ENCODE results near the gene CIDEA. TPM values are rescaled to one million over a fixed set of nuclear protein-coding genes. Genes with fewer than 3 reads are reported as not detected.

The CIDEA gene
- total and polyA plus RNA-seq, 2 experiments from 2014 or later, result not detected

GRCh38 chr18:12278215-12278671 is 24.1 kb downstream of the CIDEA start:
- H3K4me2 ChIP-seq (ENCODE audit: unreplicated experiment), result peak overlapping the region; percentile 96
- peaks cover 41% of the 10 kb centered on the region for H3K4me1 ChIP-seq (ENCODE audit: insufficient read depth)
- H2AFZ ChIP-seq, result peak overlapping the region; percentile 78
- no peaks in the 10 kb centered on the region for H3K27me3 ChIP-seq (replicated peaks; ENCODE audit: insufficient read depth)
- peak overlapping the region; percentile 99 for H3K27ac ChIP-seq
- no peaks in the 10 kb centered on the region for H4K20me1 ChIP-seq (ENCODE audit: insufficient read depth)
- H3F3A ChIP-seq (ENCODE audit: insufficient read depth), result peaks cover 24% of the 10 kb centered on the region
- peak; percentile 41 for DNase-seq
- in situ Hi-C loops (cut with MboI), result no loop called here
- H3K9me2 ChIP-seq (ENCODE audit: insufficient read depth), result no peaks in the 10 kb centered on the region
- peak overlapping the region; percentile 95 for H3K9ac ChIP-seq
- H3K4me3 ChIP-seq, result peak overlapping the region; percentile 74
- H3K9me3 ChIP-seq (ENCODE audit: low read depth), result no peaks in the 10 kb centered on the region
- TF ChIP-seq EZH2phosphoT487 (IDR thresholded peaks at IDR 0.05; ENCODE audit: insufficient read depth, low read depth) (no peak), EZH2 (IDR thresholded peaks at IDR 0.05; ENCODE audit: insufficient read depth, poor library complexity, severe bottlenecking) (no peak)
- H3K79me2 ChIP-seq (ENCODE audit: insufficient read depth), result peaks cover 17% of the 10 kb centered on the region
- 68 to 70% methylated on average over 7 of the region's 7 CpGs for WGBS, 2 experiments (ENCODE audit: low coverage in 1 of 2, low lambda C conversion rate in 2 of 2, missing lambda C conversion rate in 2 of 2)
- no peaks in the 10 kb centered on the region for H3K36me3 ChIP-seq (ENCODE audit: low read depth)

- in situ Hi-C loops (cut with MboI), result no loop called here
- peak overlapping the region; percentile 95 for H3K9ac ChIP-seq
- no peak for TF ChIP-seq EZH2 (IDR thresholded peaks at IDR 0.05; ENCODE audit: insufficient read depth, poor library complexity, severe bottlenecking)
- TF ChIP-seq EZH2phosphoT487 (IDR thresholded peaks at IDR 0.05; ENCODE audit: insufficient read depth, low read depth), result no peak
- H4K20me1 ChIP-seq (ENCODE audit: insufficient read depth), result no peaks in the 10 kb centered on the region
- H3F3A ChIP-seq (ENCODE audit: insufficient read depth), result peaks cover 24% of the 10 kb centered on the region
- H3K9me3 ChIP-seq (ENCODE audit: low read depth), result no peaks in the 10 kb centered on the region
- peaks cover 17% of the 10 kb centered on the region for H3K79me2 ChIP-seq (ENCODE audit: insufficient read depth)
- peak overlapping the region; percentile 74 for H3K4me3 ChIP-seq
- WGBS, 2 experiments (ENCODE audit: low coverage in 1 of 2, low lambda C conversion rate in 2 of 2, missing lambda C conversion rate in 2 of 2), result 4% methylated on average over 30 of the region's 30 CpGs
- DNase-seq, result peak; percentile 97
- no peaks in the 10 kb centered on the region for H3K36me3 ChIP-seq (ENCODE audit: low read depth)
- no peaks in the 10 kb centered on the region for H3K27me3 ChIP-seq (replicated peaks; ENCODE audit: insufficient read depth)
- H3K4me1 ChIP-seq (ENCODE audit: insufficient read depth), result peaks cover 41% of the 10 kb centered on the region
- H3K27ac ChIP-seq, result peak overlapping the region; percentile 99
- H3K9me2 ChIP-seq (ENCODE audit: insufficient read depth), result no peaks in the 10 kb centered on the region
- H3K4me2 ChIP-seq (ENCODE audit: unreplicated experiment), result peak overlapping the region; percentile 96
- H2AFZ ChIP-seq, result peak overlapping the region; percentile 78
These were observed 24.9 kb downstream of the CIDEA start for GRCh38 chr18:12278741-12279682.

- Histone ChIP-seq H3K9me2 (ENCODE audit: insufficient read depth) (no peaks in the 10 kb centered on the region), H3K36me3 (ENCODE audit: low read depth) (no peaks in the 10 kb centered on the region), H3K9me3 (ENCODE audit: low read depth) (no peaks in the 10 kb centered on the region), H3K27ac (peak overlapping the region; percentile 99), H3K9ac (peak overlapping the region; percentile 95), H3K4me1 (ENCODE audit: insufficient read depth) (peaks cover 41% of the 10 kb centered on the region), H2AFZ (peak overlapping the region; percentile 78), H3K4me2 (ENCODE audit: unreplicated experiment) (peak overlapping the region; percentile 96), H4K20me1 (ENCODE audit: insufficient read depth) (no peaks in the 10 kb centered on the region), H3K27me3 (replicated peaks; ENCODE audit: insufficient read depth) (no peaks in the 10 kb centered on the region), H3K4me3 (peak overlapping the region; percentile 74), H3K79me2 (ENCODE audit: insufficient read depth) (peaks cover 17% of the 10 kb centered on the region), H3F3A (ENCODE audit: insufficient read depth) (peaks cover 24% of the 10 kb centered on the region)
- in situ Hi-C loops (cut with MboI), result no loop called here
- 82 to 83% methylated on average over 16 of the region's 16 CpGs for WGBS, 2 experiments (ENCODE audit: low coverage in 1 of 2, low lambda C conversion rate in 2 of 2, missing lambda C conversion rate in 2 of 2)
- TF ChIP-seq EZH2phosphoT487 (IDR thresholded peaks at IDR 0.05; ENCODE audit: insufficient read depth, low read depth) (no peak), EZH2 (IDR thresholded peaks at IDR 0.05; ENCODE audit: insufficient read depth, poor library complexity, severe bottlenecking) (no peak)
- DNase-seq, result no peak
These were observed 25.8 kb downstream of the CIDEA start for GRCh38 chr18:12279781-12280531.

DNA sequence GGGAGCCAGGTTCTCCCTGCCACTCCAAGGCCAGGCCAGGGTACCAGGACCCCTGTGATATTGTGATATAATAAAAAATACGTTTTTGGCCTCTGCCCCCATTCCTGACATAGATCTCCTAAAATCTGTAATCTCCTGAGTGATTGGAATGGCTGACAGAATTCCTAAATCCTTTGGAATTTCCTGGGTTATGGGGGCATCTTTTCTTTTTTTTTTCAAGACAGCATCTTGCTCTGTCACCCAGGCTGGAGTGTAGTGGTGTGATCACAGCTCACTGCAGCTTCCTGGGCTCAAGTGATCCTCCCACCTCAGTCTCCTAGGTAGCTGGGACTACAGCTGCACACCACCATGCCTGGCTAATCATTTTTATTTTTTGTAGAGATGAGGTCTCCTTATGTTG is 27.7 kb downstream of the CIDEA start:
- in situ Hi-C loops (cut with MboI), result no loop called here
- Histone ChIP-seq H3K9me2 (ENCODE audit: insufficient read depth) (no peaks in the 10 kb centered on the region), H3K27me3 (replicated peaks; ENCODE audit: insufficient read depth) (no peaks in the 10 kb centered on the region), H3K4me3 (peak overlapping the region; percentile 36), H3K9ac (peak overlapping the region; percentile 76), H3K4me2 (ENCODE audit: unreplicated experiment) (peak overlapping the region; percentile 71), H3K9me3 (ENCODE audit: low read depth) (no peaks in the 10 kb centered on the region), H2AFZ (0 out of 2 replicates have a peak overlapping the region, but pooled peaks have one; percentile 12), H3K27ac (peak overlapping the region; percentile 94), H3K79me2 (ENCODE audit: insufficient read depth) (peaks cover 17% of the 10 kb centered on the region), H3K36me3 (ENCODE audit: low read depth) (no peaks in the 10 kb centered on the region), H4K20me1 (ENCODE audit: insufficient read depth) (no peaks in the 10 kb centered on the region), H3K4me1 (ENCODE audit: insufficient read depth) (peaks cover 41% of the 10 kb centered on the region), H3F3A (ENCODE audit: insufficient read depth) (peaks cover 24% of the 10 kb centered on the region)
- DNase-seq, result no peak
- 73 to 74% methylated on average over 1 of the region's 1 CpG for whole genome bisulfite sequencing, 2 experiments (ENCODE audit: low coverage in 1 of 2, low lambda C conversion rate in 2 of 2, missing lambda C conversion rate in 2 of 2)
- TF ChIP-seq EZH2phosphoT487 (IDR thresholded peaks at IDR 0.05; ENCODE audit: insufficient read depth, low read depth) (no peak), EZH2 (IDR thresholded peaks at IDR 0.05; ENCODE audit: insufficient read depth, poor library complexity, severe bottlenecking) (no peak)

Data from GM23248 (cell line).